NCI-H2171 (cell line): ENCODE measurements around the gene FOXJ2.
"Not testable (repeated sequence)": the region's sequence is repeated elsewhere in the genome, so short reads cannot be mapped to it uniquely, and the experiment has no call there.

Experiments
- DNase-seq: peaks from one replicate; lab custom pipeline; 2025; lab: John Stamatoyannopoulos, UW

FOXJ2 gene

GRCh38 chr12:8065991-8066594, 33.6 kb downstream of the FOXJ2 start, which contains the start of gene C3AR1:
Gene C3AR1 (minus strand): TSS chr12:8066359. CDS start chr12:8060185, 6,174 bp downstream.
- DNase-seq, result no peak

- no peak for DNase-seq
These were observed 37.1 kb downstream of the FOXJ2 start for GRCh38 chr12:8069582-8069981.

GRCh38 chr12:8071820-8072219, 39.3 kb downstream of the FOXJ2 start:
- DNase-seq, result not testable (repeated sequence)

- DNase-seq, result no peak
These were observed 43.4 kb downstream of the FOXJ2 start for GRCh38 chr12:8075935-8076334.

- no peak for DNase-seq
These were observed 43.9 kb downstream of the FOXJ2 start for GRCh38 chr12:8076366-8076765.

GRCh38 chr12:8077207-8077606, 44.7 kb downstream of the FOXJ2 start:
- peak; percentile 56 for DNase-seq

- DNase-seq, result peak; percentile 94
These were observed 45.9 kb downstream of the FOXJ2 start for GRCh38 chr12:8078398-8078797.

GRCh38 chr12:8078916-8079315, 46.4 kb downstream of the FOXJ2 start:
- no peak for DNase-seq

- DNase-seq, result no peak
These were observed 47.6 kb downstream of the FOXJ2 start for GRCh38 chr12:8080120-8080519.

GRCh38 chr12:8081251-8081920, 48.9 kb downstream of the FOXJ2 start:
- DNase-seq, result peak; percentile 66

GRCh38 chr12:8082808-8083100, 50.2 kb downstream of the FOXJ2 start:
- no peak for DNase-seq

- DNase-seq, result not testable (repeated sequence)
These were observed 51.8 kb downstream of the FOXJ2 start for GRCh38 chr12:8084351-8084750.

- DNase-seq, result no peak
These were observed 55.1 kb downstream of the FOXJ2 start for GRCh38 chr12:8087666-8088065.

GRCh38 chr12:8088574-8088973, 56.1 kb downstream of the FOXJ2 start:
- no peak for DNase-seq

GRCh38 chr12:8089277-8089676, 56.8 kb downstream of the FOXJ2 start:
- not testable (repeated sequence) for DNase-seq

GRCh38 chr12:8089716-8090115, 57.2 kb downstream of the FOXJ2 start:
- no peak for DNase-seq

GRCh38 chr12:8093291-8093690, 60.8 kb downstream of the FOXJ2 start:
- DNase-seq, result no peak

GRCh38 chr12:8096281-8096915, 63.9 kb downstream of the FOXJ2 start:
- DNase-seq, result no peak

- DNase-seq, result no peak
These were observed 66.7 kb downstream of the FOXJ2 start for GRCh38 chr12:8099235-8099634.
